NCI-H82 treated with DMSO at 0.1 percent for 48 hours (cell line): ENCODE results near the gene KIAA0319L.

Experiments used
- DNase-seq: peaks from one replicate; lab custom pipeline; 2025; ENCODE audit not compliant: unreplicated experiment; lab: John Stamatoyannopoulos, UW

The KIAA0319L gene

DNA sequence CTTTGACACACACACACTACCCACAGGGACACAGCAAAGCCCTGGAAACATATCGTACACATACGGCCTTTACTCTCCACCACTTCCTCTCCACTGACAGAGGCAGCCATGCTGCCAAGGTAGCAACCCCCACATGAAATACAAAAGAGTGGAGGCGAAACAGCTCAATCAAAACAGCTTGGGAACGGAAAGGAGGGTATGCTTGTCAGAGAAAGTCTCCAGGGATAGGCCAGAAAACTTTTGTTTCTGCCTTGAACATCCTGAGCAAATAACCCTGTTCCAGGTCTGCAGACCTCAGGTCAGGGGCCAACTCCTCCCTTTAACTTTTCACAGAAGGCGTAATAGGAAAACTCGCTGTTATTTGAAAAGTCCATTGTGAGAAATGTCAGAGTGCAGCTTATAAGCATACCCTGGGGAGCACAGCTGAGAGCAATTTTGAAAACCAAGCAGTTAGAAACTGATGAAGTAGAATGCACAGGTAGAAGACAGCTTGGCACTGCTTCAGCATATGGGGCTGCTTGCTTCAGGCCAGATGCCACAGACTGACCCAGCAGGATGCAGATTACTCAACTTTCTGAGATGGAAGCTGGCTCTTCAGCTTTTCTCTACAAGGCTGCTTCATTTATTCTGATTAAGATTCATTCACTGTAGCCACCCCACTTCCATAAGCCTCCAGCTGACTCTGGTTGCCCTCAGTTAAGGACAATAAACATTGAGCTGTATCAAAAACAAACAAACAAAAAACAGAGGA is 18.0 kb downstream of the KIAA0319L start:
- DNase-seq = no peak

DNA sequence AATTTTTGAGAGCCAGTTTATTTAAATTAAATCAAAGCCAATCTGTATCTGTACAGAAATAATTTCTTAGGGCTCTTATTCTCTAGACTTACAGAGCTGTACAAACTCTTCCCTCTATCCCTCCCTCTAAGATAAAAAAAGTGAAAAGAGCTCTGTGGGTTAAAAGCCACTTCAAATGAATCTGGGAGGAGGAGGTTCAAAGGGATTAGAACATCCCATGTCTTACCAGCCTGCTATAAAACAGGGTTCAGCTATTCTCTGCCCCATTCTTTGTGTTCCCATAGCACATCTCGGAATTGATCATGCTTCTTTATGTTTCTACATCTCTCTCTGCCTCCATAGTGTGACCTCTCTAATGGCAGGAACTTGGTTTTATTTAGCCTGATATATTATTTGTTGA is 19.4 kb downstream of the KIAA0319L start:
- no peak for DNase-seq

DNA sequence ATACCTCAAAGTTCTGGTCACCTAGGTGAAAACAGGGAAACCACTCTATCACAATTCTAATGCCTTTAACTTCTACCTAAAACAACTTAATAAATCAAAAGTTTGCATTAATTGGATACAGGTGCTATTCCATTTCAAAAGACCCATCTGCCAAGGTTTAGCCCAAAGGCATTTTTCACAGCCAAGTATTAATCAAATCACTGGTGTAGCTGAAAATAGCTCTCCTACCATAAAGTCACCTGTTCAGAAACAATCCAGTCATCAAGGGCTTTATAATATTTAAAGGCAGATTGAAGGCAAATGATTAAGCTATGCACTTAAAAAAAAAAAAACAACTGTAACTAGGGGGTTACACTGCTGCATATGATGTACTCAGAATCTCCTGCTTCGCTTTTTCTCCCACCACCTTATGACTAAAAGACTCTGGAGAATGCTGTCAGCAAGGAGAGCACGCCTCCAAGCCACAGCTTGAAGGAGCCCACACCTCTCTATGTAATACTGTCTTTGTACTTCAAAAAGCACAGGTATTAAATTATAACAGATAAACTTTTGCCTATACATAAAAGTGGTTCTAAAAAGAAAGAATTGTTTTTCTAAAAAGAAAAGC is 20.5 kb downstream of the KIAA0319L start:
- DNase-seq = no peak

DNA sequence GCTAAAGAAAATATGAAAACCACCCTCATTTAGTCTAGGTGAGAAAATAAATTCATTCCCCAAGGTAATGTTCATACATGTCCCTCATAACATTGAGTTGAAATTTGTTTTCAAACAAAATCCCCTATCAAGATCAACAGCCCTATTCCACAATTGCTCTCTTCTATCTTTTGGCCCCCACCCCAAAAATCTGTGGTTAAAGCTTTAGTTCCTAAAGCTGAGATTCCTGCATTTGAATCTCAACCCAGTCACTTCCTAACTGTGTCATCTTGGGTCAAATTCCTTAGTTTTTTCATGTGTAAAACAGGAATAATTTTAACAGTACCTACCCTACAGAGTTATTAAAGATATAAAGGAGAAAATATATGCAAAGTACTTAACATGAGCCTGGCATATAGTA is 22.0 kb downstream of the KIAA0319L start:
- no peak for DNase-seq

DNA sequence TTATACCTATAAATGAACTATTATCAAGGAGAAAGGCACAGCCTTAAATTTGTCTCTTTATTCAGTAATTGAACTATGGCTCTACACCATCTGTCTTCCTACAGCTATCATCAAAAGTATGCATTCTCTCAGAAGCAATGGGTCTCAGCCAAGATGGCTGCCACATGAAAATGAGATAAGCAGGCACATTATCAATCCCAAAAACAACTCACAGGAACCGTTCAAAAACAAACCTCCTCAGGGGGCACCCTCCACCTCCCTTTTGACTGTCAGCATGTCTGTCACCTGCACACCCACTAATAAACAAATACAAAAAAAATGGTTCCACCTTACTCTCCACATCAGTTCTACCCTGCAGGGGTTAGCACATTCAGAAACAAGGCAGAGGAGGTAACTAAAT is 23.6 kb downstream of the KIAA0319L start:
- no peak for DNase-seq

DNA sequence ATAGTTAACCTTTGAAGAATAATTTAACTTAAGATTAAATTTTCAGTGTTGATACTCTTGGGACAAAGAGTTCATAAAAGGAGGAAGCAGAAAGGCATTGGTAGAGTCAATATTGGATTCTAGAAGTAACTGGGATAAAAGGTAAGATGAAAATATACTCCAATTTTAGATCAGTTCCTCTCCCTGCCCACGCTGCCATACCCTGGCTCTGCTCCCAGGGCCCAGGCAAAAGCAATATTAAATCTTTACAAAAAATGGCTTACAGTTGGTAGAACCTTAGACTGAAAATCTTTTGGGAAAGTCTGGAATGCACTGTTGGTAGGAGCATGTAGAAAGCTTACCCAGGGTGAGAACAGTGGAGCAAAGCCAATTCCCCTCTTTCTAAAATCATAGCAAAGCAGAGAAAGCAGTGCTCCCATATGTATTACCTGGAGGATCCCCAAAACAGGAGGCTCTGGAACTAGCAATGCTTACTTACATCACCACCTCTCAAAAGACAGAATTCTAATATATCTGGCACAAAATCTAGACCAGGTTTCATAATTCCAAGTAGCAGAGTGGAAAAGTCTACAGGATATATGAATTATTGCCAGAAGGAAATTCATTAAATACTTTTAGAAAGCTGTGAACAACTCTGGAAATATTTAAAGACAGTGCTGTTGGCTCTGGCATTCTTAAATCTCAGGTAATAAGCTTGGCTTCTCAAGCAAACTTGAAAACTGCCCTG is 24.5 kb downstream of the KIAA0319L start:
- no peak for DNase-seq

DNA sequence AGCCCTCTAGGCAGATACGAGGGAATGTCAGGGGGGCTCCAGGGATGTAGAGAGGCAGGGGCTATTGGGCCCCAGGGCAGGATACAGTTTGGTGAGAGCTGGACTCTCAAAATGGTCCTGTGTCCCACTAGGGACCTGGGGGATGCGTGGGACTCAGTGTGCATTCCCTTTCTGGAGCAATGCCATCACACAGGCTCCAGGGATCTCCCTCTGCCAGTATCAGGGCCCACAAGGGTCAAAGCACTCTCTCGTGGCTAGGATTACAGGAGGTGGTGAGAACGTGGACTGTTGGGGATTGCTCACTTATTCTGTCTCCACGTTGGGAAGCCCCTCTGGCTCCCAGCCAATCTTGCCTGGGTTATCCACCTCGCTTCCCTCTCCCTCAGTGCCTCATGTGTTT is 25.8 kb downstream of the KIAA0319L start:
- no peak for DNase-seq

DNA sequence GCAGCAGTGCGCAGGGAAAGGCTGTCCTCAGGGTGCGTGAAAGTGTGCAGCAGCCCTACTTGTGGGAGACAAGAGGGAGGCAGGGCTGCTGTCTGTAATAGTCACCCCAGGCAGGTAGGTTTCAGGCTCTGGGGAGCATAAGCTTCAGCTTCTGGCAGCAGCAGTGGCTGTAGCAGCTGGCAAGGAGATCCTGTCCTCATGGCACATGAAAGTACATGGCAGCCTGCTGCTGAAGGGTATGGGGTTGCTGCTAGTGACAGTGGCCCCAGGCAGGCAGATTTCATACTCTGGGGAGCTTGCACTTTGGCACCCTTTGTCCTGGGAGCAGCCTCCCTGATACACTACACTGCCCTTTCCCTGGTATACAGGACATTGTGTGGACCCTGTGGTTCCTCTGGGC is 26.3 kb downstream of the KIAA0319L start:
- DNase-seq = no peak

DNA sequence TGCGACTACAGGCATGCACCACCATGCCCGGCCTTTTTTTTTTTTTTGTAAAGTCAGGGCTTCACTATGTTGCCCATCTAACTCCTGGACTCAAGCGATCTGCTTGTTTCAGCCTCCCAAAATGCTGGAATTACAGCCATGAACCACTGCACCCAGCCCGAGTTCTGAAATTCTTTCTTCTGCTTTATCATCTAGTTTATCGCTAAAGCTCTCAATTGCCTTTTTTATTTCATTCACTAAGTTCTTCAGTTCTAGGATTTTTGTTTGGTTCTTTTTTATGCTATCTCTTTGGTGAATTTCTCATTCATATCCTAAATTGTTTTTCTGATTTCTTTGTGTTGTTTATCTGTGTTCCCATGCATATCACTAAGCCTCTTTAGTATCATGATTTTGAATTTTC is 27.0 kb downstream of the KIAA0319L start:
- no peak for DNase-seq

DNA sequence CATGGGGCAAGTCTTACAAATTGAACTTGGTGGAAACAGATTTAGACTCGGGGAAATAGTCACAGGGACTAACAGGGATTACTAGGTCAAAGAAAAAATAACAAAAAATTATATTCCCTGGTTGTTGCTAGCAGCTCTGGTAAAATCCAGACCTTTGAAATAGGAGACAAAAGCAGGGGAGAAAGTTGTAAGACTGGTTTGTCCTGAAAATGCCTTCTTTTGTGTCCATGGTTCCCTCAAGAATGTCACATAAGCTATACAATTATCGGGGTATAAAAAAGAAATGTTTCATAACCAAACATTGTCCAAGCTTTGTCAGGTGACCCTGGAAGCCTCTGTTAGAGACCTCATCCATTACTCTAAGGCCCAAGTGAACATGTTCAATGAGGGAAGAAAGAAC is 33.1 kb downstream of the KIAA0319L start:
- no peak for DNase-seq

DNA sequence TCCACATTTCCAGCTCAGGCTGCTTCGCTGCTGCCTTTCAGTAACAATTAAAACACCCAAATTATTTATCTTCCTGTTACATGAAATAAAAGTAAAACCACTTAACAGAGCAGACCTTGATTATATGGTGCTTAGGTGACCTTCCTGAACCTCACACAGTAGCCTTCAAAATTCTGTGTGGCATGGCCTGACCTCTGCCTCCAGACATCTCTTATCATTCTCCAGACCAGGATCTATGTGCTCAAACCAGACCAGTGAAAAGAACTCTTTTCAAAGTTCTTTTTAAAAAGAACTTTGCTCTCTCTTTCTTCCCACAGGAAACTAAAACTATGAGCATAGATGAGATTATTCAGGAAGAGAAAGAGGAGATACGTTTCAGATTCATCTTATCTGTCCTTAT is 37.8 kb downstream of the KIAA0319L start:
- no peak for DNase-seq

DNA sequence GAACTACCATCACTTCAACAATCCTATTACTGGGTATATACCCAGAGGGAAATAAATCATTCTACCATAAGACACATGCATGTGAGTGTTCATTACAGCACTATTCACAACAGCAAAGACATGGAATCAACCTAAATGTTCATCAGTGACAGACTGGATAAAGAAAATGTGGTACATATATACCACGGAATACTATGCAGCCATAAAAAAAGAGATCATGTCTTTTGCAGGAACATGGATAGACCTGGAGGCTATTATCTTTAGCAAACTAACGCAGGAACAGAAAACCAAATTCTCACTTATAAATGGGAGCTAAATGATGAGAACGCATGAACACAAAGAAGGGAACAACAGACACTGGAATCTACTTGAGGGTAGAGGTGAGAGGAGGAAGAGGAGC is 39.0 kb downstream of the KIAA0319L start:
- no peak for DNase-seq

DNA sequence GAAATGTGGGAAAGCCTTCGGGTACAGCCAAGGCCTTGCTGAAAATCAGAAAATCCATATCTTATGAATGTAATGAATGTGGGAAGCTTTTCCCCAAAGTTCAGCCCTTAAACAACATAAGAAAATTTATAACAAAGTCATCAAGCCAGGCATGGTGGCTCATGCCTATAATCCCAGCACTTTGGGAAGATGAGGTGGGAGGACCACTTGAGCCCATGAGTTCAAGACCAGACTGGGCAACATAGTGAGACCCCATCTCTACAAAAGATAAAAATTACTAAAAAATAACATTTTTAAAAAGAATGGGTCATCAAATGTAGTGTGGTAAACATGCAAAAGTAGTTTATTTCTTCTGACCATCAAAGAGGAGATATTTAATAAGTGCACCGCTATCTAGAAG is 45.9 kb downstream of the KIAA0319L start:
- no peak for DNase-seq

DNA sequence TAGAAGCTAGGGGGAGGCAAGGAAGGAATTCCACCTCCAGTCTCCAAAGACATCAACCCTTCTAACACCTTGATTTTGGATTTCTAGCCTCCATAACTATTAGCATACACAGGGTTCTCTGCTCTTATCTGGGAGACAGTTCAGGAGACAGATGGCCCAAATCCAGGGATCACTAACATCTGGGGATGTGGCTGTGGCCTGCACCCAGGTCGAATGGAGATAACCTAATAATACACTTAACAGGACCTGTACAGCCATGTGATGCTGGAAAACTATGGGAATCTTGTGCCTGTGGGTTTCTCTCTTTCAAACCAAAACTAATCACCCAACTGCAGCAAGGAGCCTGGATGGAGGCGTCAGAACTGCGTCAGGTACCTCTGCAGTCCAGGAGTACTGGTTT is 47.6 kb downstream of the KIAA0319L start:
- DNase-seq = peak; percentile 12

DNA sequence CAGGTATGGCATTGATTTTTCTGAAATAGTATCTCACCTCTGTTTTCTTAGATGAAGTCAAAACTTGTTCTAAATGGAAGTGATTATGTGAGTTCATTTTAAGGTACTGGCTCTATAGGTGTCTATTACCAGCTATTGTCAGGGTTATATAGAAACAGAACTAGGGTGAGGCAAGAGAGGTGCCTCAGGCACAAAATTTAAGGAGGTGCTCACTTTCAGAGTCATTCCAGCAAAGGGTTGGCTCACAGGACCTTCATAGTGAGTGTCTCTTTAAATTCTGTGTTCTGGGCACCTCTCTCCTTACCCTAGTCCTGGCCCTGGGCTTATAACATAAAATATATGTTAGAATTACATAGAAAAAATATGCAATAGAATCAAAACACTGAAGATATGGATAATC is 49.3 kb downstream of the KIAA0319L start:
- no peak for DNase-seq

DNA sequence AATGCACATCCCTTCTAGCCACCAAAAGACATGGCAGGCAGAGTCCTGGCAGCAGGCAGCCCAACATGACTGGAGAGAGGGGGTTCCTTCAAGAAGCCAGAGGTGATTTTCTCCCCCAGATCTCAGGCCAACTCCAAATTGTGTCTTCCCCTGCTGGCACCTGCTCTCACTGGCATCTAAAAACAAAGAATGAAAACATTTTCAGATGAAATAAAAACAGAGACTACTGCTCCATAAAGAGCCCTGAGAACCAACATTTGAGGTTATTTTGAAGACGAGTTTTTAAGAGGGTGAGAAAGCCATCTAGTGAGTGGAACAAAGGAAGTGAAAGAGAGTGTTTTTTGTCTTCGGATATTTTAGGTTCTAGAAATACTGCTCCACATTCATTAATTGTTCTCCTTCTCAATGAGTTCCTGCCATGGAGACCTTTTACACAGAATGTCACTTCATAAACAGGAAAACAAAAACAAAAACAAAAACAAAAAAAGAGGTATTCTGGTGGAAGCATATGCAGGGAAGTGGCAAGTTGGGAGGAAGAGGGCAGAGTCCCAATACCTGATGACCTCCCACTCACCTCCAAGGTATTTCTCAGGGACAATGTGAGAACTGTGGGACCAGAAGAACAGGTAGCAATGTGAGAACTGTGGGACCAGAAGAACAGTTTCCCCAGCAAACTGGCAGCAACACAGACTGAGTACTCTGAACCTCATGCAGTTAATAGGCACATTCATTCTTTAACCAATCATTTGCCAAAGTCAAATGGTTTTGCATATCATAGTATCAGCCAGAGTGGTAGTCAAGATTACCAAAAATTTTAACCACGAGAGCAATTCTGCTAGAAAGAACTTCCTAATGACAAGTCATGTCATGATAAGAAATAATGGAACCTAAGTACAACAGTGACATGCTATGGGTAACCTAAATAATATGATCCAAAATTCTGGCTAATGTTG is 50.0 kb downstream of the KIAA0319L start:
- no peak for DNase-seq

DNA sequence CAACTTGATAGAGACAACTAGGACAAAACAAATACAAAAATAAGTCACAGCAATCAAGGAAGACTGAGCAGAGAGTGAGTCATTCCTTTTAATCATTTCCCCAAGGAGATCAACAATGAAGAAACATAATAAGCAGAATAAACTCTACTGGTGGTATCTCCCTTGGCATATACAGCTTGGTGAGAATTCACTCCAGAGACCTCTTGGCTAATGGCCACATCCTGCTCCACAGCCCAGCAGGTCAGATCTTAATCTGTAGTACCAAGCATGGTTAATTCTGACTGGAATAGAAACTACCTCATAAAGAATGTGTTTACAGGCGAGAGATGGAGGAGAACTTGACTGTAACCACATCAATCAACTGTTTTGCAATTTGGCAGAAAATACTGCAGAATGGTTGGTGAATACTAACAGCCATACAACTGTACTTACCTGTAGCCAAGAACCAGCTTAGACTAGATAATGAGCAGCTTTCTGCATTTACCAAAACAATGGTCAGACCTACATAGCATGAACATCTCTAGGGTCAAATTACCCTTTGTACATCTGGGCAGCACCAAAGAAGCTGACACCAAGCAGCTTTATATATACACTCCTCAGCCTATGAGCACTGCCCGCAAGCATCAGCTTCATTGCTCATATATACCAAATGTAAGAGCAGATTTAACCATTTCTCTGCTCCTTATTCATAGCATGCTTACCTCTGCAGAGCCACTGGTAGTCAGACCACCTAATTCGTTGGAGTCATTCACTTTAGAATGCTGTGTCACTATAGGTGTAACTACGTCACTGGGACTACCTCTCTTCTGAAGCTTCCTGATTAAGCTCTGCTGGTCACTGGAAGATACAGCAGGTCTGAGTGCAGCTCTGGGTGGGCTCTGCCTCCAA is 51.0 kb downstream of the KIAA0319L start:
- no peak for DNase-seq

DNA sequence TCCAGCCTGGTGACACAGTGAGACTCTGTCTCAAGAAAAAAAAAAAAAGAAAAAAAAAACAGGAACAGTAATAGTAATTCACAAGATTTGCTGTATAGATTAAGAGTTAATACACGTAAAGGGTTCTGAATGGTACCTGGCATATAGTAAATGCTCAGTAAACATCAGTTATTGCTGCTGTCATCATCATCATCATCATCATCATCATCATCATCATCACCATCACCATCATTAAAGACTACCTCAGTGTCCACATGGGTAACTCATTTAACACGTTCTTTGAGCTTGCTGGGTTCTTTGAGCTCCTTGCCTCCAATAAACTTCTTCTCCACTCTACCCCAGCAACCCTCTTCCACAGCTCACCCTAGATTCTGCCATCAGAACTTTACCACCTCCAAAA is 55.0 kb downstream of the KIAA0319L start:
- DNase-seq = no peak

DNA sequence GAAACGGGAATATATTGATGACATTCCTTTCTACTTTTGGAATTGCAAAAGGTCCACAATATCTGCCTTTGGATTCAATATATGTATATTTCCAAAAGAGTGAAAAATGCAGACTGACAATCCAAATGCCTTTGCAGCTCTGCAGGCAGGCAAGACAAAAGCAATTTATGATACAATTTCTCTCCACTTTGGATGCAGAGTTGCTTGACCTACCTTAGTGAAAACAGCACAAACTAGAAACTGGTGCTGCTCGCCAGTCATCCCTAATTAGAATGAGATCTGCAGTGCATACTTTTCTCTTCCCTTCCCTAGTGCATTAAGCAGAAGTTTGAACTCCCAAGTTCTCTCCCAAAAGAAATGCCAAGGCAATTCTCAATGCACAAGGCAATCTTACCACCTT is 56.8 kb downstream of the KIAA0319L start:
- no peak for DNase-seq

DNA sequence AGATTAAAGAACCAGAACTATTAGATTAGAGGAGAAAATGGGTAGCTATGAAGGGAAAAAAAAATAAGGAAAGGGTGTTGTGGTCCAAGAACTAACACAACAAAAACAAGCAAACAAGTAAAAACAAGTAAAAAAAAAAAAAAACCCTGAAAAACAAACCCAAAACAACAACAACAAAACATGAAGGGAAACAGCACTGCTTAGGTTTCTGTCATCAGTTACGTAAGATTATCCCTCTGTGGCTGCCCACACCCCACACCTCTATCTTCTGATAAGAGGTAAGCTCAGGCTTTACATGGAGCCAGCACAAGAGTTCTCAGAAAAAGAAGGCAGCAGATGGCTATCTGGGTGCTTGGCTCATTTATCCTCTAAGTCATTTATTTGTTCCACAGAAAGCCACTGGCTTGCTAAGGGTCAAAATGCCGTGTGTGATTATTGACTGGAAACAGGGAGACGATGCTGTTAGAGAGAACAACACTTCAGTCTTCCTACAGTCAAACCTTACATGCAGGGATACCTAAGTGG is 57.5 kb downstream of the KIAA0319L start:
- DNase-seq = peak; percentile 93
